ENCODE data around the gene GRIA4.

Gene GRIA4

GRCh38 chr11:105689631-105690030, 79.8 kb downstream of the GRIA4 start:
- no peaks in the 10 kb centered on the region for H4K20me1 ChIP-seq (ENCODE audit: control insufficient read depth, insufficient read depth, low read depth, low read length)
- no peaks in the 10 kb centered on the region for H3K27me3 ChIP-seq (ENCODE audit: control insufficient read depth, low read length)
- H3F3A ChIP-seq (ENCODE audit: control insufficient read depth, insufficient read depth) = no peaks in the 10 kb centered on the region
- no peaks in the 10 kb centered on the region for H3K9me3 ChIP-seq (ENCODE audit: control insufficient read depth, insufficient read depth, low read length)
- TF ChIP-seq EZH2phosphoT487 (IDR thresholded peaks at IDR 0.05; ENCODE audit: borderline replicate concordance, low read length) (no peak), CTCF (IDR thresholded peaks at IDR 0.05; ENCODE audit: low read depth, low read length, poor library complexity, severe bottlenecking) (no peak)
- no peaks in the 10 kb centered on the region for H3K79me2 ChIP-seq (ENCODE audit: control insufficient read depth, low read length)
- H3K9me2 ChIP-seq (replicated peaks; ENCODE audit: control insufficient read depth, low read length) = no peaks in the 10 kb centered on the region
- H3K4me2 ChIP-seq (ENCODE audit: low read length) = no peak overlapping the region
- H3K4me3 ChIP-seq (ENCODE audit: low read length) = no peak overlapping the region
- H3K27ac ChIP-seq (ENCODE audit: low read depth, low read length) = no peak overlapping the region
- H3K36me3 ChIP-seq (ENCODE audit: control insufficient read depth, low read length) = no peaks in the 10 kb centered on the region
- H3K4me1 ChIP-seq (ENCODE audit: control insufficient read depth, low read length) = no peaks in the 10 kb centered on the region

GRCh38 chr11:105690467-105690866, 80.6 kb downstream of the GRIA4 start:
- H3K27ac ChIP-seq (ENCODE audit: low read depth, low read length) = no peak overlapping the region
- no peak overlapping the region for H3K4me2 ChIP-seq (ENCODE audit: low read length)
- no peaks in the 10 kb centered on the region for H3K27me3 ChIP-seq (ENCODE audit: control insufficient read depth, low read length)
- H3K79me2 ChIP-seq (ENCODE audit: control insufficient read depth, low read length) = no peaks in the 10 kb centered on the region
- no peak overlapping the region for H3K4me3 ChIP-seq (ENCODE audit: low read length)
- H3K36me3 ChIP-seq (ENCODE audit: control insufficient read depth, low read length) = no peaks in the 10 kb centered on the region
- H3K9me2 ChIP-seq (replicated peaks; ENCODE audit: control insufficient read depth, low read length) = no peaks in the 10 kb centered on the region
- H3K4me1 ChIP-seq (ENCODE audit: control insufficient read depth, low read length) = no peaks in the 10 kb centered on the region
- H4K20me1 ChIP-seq (ENCODE audit: control insufficient read depth, insufficient read depth, low read depth, low read length) = no peaks in the 10 kb centered on the region
- H3K9me3 ChIP-seq (ENCODE audit: control insufficient read depth, insufficient read depth, low read length) = no peaks in the 10 kb centered on the region
- no peak for TF ChIP-seq CTCF (IDR thresholded peaks at IDR 0.05; ENCODE audit: low read depth, low read length, poor library complexity, severe bottlenecking)
- no peak for TF ChIP-seq EZH2phosphoT487 (IDR thresholded peaks at IDR 0.05; ENCODE audit: borderline replicate concordance, low read length)
- H3F3A ChIP-seq (ENCODE audit: control insufficient read depth, insufficient read depth) = no peaks in the 10 kb centered on the region

- Histone ChIP-seq H3K4me3 (ENCODE audit: low read length) (no peak overlapping the region), H4K20me1 (ENCODE audit: control insufficient read depth, insufficient read depth, low read depth, low read length) (no peaks in the 10 kb centered on the region), H3K4me2 (ENCODE audit: low read length) (no peak overlapping the region), H3K27ac (ENCODE audit: low read depth, low read length) (no peak overlapping the region), H3K9me2 (replicated peaks; ENCODE audit: control insufficient read depth, low read length) (no peaks in the 10 kb centered on the region), H3K4me1 (ENCODE audit: control insufficient read depth, low read length) (no peaks in the 10 kb centered on the region), H3K27me3 (ENCODE audit: control insufficient read depth, low read length) (no peaks in the 10 kb centered on the region), H3K9me3 (ENCODE audit: control insufficient read depth, insufficient read depth, low read length) (no peaks in the 10 kb centered on the region), H3F3A (ENCODE audit: control insufficient read depth, insufficient read depth) (no peaks in the 10 kb centered on the region), H3K36me3 (ENCODE audit: control insufficient read depth, low read length) (no peaks in the 10 kb centered on the region), H3K79me2 (ENCODE audit: control insufficient read depth, low read length) (no peaks in the 10 kb centered on the region)
- TF ChIP-seq EZH2phosphoT487 (IDR thresholded peaks at IDR 0.05; ENCODE audit: borderline replicate concordance, low read length) (no peak), CTCF (IDR thresholded peaks at IDR 0.05; ENCODE audit: low read depth, low read length, poor library complexity, severe bottlenecking) (no peak)
These were observed 83.3 kb downstream of the GRIA4 start for GRCh38 chr11:105693075-105693759.
